SK-N-SH treated with all-trans-retinoic acid at 6 μM for 48 hours (cell line): Measurements from ENCODE around the gene CD101.

Source experiments
- CSDC2 ChIP-seq: fragments of 250-450 bp; sonication (Bioruptor Pico); IDR thresholded peaks from 2 replicates; pipeline ENCODE4 v1.5.0; 2020; ENCODE audit warnings: mild to moderate bottlenecking, moderate library complexity
- ISL1 ChIP-seq: fragments of 250-450 bp; sonication (Bioruptor Pico); IDR thresholded peaks from 2 replicates; pipeline ENCODE4 v2.1.2; 2022; ENCODE audit warnings: mild to moderate bottlenecking, moderate library complexity
- PATZ1 ChIP-seq: fragments of 250-450 bp; sonication (Bioruptor Pico); IDR thresholded peaks from 2 replicates; pipeline ENCODE4 v1.8.0; 2020; ENCODE audit warnings: mild to moderate bottlenecking, moderate library complexity, borderline replicate concordance
- POU6F1 ChIP-seq: fragments of 250-450 bp; sonication (Bioruptor Pico); IDR thresholded peaks from 2 replicates; pipeline ENCODE4 v1.8.0; 2021; ENCODE audit warnings: low read depth, mild to moderate bottlenecking, moderate library complexity, borderline replicate concordance
- TSHZ2 ChIP-seq: fragments of 250-450 bp; sonication (Bioruptor Pico); IDR thresholded peaks from 2 replicates; pipeline ENCODE4 v1.5.0; 2020; ENCODE audit warnings: mild to moderate bottlenecking, moderate library complexity
- ZC3H10 ChIP-seq: fragments of 250-450 bp; sonication (Bioruptor Pico); IDR thresholded peaks from 2 replicates; pipeline ENCODE4 v1.5.1; 2021; ENCODE audit warnings: mild to moderate bottlenecking, moderate library complexity
- ZFP3 ChIP-seq: fragments of 250-450 bp; sonication (Bioruptor Pico); IDR thresholded peaks from 2 replicates; pipeline ENCODE4 v1.5.0; 2020; ENCODE audit warnings: mild to moderate bottlenecking, moderate library complexity
- ZNF70 ChIP-seq: fragments of 450-650 bp; formaldehyde crosslinking; IDR thresholded peaks from 2 replicates; pipeline ENCODE4 v1.5.0; 2020; ENCODE audit warnings: mild to moderate bottlenecking, moderate library complexity

- no peak for TF ChIP-seq POU6F1 (CRISPR knock-in tag)
- no peak for TF ChIP-seq ZC3H10 (CRISPR knock-in tag)
- no peak for TF ChIP-seq TSHZ2
- no peak for TF ChIP-seq ZNF70 (CRISPR knock-in tag)
- no peak for TF ChIP-seq CSDC2 (CRISPR knock-in tag)
- no peak for TF ChIP-seq ISL1 (CRISPR knock-in tag)
- TF ChIP-seq PATZ1 (CRISPR knock-in tag) = no peak
- TF ChIP-seq ZFP3 = no peak
Observed at GRCh38 chr1:117011334-117011733, 9.8 kb downstream of the CD101 start.
